HG03521 (cell line): ENCODE data around the gene ANK2.

Source experiments
- ATAC-seq: cut with Tn5 transposase; IDR thresholded peaks from one replicate; pipeline ENCODE4 v1.9.1; 2021; ENCODE audit warnings: mild to moderate bottlenecking, moderate library complexity; ENCODE audit not compliant: unreplicated experiment

Gene ANK2

GRCh38 chr4:113433116-113433515, 383.7 kb downstream of the ANK2 start:
- no peak for ATAC-seq
